ENCODE measurements around the gene FNTB.

- TF ChIP-seq, protein P1, sequence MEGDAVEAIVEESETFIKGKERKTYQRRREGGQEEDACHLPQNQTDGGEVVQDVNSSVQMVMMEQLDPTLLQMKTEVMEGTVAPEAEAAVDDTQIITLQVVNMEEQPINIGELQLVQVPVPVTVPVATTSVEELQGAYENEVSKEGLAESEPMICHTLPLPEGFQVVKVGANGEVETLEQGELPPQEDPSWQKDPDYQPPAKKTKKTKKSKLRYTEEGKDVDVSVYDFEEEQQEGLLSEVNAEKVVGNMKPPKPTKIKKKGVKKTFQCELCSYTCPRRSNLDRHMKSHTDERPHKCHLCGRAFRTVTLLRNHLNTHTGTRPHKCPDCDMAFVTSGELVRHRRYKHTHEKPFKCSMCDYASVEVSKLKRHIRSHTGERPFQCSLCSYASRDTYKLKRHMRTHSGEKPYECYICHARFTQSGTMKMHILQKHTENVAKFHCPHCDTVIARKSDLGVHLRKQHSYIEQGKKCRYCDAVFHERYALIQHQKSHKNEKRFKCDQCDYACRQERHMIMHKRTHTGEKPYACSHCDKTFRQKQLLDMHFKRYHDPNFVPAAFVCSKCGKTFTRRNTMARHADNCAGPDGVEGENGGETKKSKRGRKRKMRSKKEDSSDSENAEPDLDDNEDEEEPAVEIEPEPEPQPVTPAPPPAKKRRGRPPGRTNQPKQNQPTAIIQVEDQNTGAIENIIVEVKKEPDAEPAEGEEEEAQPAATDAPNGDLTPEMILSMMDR (IDR thresholded peaks at IDR 0.05): no peak
- no peak for TF ChIP-seq POLR2A (IDR thresholded peaks at IDR 0.05)
Observed at GRCh38 chr14:65040666-65041433, 54.2 kb downstream of the FNTB start.
